C4-2B (cell line): ENCODE measurements around the gene MGMT.

Source experiments
- H3K27ac ChIP-seq: fragments of 450-650 bp; 2 replicates; pipeline ENCODE4 v1.5.1; 2017
- ZFX ChIP-seq: fragments of 450-650 bp; IDR thresholded peaks from 2 replicates; pipeline ENCODE4 v1.6.1; 2017
- TF ChIP-seq, protein P1 (sequence below): fragments of 450-650 bp; conservative IDR thresholded peaks from 2 replicates; pipeline ENCODE4 v1.5.1; 2017; ENCODE audit warnings: mild to moderate bottlenecking

The MGMT gene

DNA sequence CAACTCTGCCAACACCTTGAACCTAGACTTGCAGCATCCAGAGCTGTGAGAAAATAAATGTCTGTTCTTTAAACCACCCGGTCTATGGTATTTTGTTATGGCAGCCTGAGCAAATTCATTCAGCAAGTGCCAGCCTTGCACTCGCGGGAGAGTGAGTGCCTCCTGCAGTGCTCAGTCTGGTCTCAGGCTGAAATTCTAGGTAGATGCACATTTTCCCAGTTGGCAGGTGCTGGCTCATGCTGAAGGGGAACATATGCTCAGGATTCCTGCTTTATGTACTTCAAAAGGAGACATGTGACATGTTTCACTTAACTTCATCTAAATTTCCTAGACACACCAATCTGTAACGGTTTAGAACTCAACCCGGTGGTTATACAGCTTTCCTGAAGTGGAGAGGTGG, 170.8 kb downstream of the MGMT start:
- TF ChIP-seq, protein P1, sequence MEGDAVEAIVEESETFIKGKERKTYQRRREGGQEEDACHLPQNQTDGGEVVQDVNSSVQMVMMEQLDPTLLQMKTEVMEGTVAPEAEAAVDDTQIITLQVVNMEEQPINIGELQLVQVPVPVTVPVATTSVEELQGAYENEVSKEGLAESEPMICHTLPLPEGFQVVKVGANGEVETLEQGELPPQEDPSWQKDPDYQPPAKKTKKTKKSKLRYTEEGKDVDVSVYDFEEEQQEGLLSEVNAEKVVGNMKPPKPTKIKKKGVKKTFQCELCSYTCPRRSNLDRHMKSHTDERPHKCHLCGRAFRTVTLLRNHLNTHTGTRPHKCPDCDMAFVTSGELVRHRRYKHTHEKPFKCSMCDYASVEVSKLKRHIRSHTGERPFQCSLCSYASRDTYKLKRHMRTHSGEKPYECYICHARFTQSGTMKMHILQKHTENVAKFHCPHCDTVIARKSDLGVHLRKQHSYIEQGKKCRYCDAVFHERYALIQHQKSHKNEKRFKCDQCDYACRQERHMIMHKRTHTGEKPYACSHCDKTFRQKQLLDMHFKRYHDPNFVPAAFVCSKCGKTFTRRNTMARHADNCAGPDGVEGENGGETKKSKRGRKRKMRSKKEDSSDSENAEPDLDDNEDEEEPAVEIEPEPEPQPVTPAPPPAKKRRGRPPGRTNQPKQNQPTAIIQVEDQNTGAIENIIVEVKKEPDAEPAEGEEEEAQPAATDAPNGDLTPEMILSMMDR, result no peak
- no peak for TF ChIP-seq ZFX

GRCh38 chr10:129641351-129641750, 174.3 kb downstream of the MGMT start:
- TF ChIP-seq, protein P1, result no peak
- no peak for TF ChIP-seq ZFX
- no peak overlapping the region for H3K27ac ChIP-seq

More for the DNA sequence above, 170.8 kb downstream of the MGMT start:
- H3K27ac ChIP-seq, result no peak overlapping the region

DNA sequence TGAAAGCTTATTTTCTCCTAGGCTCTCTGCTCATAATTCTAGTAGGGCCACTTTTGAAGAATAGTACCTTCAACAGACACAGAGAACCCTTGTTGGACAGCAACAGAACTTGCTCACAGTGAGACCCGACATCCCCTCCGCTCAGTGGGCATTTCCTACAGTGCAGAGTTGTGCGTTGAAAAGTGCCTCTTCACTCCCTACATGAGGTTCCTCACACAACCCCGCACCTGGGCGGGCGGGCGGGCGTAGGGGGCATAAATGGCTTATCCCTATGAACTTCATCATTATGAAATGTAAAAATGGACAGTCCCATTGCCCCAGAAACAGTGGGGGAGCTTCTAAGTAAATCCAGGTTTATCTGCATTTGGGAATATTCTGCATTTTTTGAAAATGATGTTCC, 174.9 kb downstream of the MGMT start:
- H3K27ac ChIP-seq, result no peak overlapping the region

GRCh38 chr10:129642427-129642826, 175.4 kb downstream of the MGMT start:
- H3K27ac ChIP-seq, result no peak overlapping the region
- no peak for TF ChIP-seq ZFX
- TF ChIP-seq, protein P1, result no peak

More for the DNA sequence above, 174.9 kb downstream of the MGMT start:
- TF ChIP-seq ZFX, result no peak
- TF ChIP-seq, protein P1, result no peak

DNA sequence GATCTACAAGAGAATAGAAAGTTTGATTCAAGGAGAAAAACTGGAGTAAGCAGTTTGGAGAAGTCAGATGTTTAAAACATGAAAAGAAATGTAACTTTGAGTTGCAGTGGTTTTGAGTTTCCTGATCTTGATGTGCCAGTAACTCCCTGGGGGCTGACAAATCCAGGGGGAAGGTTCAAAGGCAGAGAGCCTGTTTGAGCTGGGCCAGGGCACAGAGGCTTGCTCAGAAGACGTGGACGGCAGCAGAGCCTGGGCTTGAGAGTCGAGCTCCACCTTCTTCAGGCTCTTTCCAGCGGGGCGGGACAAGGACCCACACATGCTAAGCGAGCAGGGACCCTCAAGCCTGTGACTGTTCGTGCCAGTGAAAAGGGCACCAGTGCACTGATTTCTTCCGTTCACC, 176.2 kb downstream of the MGMT start:
- TF ChIP-seq ZFX, result no peak
- TF ChIP-seq, protein P1, result no peak
- H3K27ac ChIP-seq, result no peak overlapping the region

DNA sequence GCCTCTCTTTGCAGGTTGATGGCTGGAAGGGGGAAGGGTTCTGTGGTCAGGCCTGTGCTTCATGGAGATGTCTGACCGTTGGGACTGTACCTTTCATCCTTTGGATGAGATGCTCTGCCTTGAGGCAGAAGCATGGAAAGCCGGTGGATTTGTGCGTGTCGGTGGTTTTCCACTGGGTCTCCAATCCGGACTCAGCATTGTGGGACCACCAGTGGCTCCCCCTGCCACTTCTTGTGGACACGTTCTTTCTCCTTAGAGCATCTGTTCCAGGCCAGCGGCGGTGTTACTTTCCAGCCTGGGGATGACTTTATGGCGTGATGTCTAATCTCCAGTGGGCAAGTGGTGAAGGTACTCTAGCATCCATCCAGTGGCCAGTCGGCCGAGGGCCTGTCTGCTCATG, 178.4 kb downstream of the MGMT start:
- TF ChIP-seq ZFX, result no peak
- TF ChIP-seq, protein P1, result no peak
- H3K27ac ChIP-seq, result no peak overlapping the region

DNA sequence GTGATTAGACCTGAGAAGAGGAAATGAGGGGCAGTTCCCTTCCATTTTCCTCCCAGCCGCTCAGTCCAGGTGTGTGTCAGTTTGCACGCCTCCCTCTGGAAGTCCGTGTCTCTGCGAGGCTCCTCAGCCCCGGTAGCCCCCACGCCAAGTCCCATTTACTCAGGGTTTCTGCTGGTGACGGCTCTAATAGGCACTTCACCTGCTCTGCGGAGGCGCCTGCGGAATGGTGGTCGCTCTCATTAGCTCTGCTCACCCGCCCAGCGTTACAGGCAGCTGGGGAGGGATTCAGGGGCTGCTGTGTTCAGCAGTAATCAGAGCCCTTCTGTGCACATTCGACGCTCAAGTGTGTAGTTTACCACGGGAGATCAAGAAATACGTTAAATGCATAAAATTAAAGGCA, 179.9 kb downstream of the MGMT start:
- H3K27ac ChIP-seq, result no peak overlapping the region
- no peak for TF ChIP-seq ZFX
- TF ChIP-seq, protein P1, result no peak
